ENCODE measurements around the gene ANKRD55.

ANKRD55 gene

DNA sequence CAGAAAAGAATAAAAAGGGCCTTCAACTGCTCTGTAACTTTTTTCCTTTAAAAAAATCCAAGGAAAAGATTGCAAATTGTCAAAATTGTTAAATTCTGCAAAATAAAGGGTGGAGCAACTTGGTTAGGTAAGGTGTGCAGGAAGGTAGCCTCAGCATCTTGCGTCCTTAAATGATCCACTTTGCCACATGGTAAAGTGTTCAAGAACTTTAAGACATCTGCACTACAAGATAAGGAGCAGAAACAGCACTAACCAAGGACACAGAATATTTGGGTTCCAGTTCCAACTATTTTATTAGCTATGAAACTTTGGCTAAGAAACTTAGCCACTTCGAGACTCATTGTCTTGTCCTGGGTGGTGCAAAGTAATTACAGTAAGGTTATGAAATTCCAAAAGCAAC is 53.7 kb downstream of the ANKRD55 start:
- Histone ChIP-seq H3K27me3 (ENCODE audit: low read depth, low read length) (no peaks in the 10 kb centered on the region), H3K9me3 (ENCODE audit: control insufficient read depth in 1 of 2, low read length in 2 of 2) (no peaks in the 10 kb centered on the region), H3K27ac (ENCODE audit: low read length) (no peak overlapping the region), H3K4me1 (ENCODE audit: control insufficient read depth in 1 of 2, insufficient read depth in 2 of 2, low read length in 2 of 2) (peaks cover 0 to 10% of the 10 kb centered on the region in 2 donors), H3K36me3 (ENCODE audit: control insufficient read depth in 1 of 2, insufficient read depth in 2 of 2, low read length in 2 of 2) (no peaks in the 10 kb centered on the region), H3K4me3 (ENCODE audit: low read depth in 1 of 2, low read length in 2 of 2) (no peak overlapping the region)

DNA sequence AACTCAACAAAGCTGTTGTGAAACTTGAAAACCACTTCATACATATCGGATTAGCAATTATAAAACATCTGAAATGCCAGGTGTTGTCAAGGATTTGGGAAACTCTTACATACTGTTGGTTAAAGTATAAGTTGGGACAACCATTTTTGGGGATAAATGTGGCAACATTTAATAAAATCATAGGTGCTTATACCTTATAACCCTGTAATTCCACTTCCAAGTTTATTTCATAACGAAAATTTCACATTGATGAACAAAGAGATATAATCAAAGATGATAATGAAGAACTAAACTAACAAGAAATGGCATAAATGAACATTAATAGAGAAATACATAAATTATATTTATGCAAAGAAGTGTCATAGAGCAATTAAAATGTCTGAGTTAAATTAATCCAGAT is 54.3 kb downstream of the ANKRD55 start:
- H3K36me3 ChIP-seq (ENCODE audit: control insufficient read depth in 1 of 2, insufficient read depth in 2 of 2, low read length in 2 of 2): no peaks in the 10 kb centered on the region
- H3K4me1 ChIP-seq (ENCODE audit: control insufficient read depth in 1 of 2, insufficient read depth in 2 of 2, low read length in 2 of 2): peaks cover 0 to 10% of the 10 kb centered on the region in 2 donors
- no peaks in the 10 kb centered on the region for H3K27me3 ChIP-seq (ENCODE audit: low read depth, low read length)
- no peak overlapping the region for H3K27ac ChIP-seq (ENCODE audit: low read length)
- no peaks in the 10 kb centered on the region for H3K9me3 ChIP-seq (ENCODE audit: control insufficient read depth in 1 of 2, low read length in 2 of 2)
- H3K4me3 ChIP-seq (ENCODE audit: low read depth in 1 of 2, low read length in 2 of 2): no peak overlapping the region

DNA sequence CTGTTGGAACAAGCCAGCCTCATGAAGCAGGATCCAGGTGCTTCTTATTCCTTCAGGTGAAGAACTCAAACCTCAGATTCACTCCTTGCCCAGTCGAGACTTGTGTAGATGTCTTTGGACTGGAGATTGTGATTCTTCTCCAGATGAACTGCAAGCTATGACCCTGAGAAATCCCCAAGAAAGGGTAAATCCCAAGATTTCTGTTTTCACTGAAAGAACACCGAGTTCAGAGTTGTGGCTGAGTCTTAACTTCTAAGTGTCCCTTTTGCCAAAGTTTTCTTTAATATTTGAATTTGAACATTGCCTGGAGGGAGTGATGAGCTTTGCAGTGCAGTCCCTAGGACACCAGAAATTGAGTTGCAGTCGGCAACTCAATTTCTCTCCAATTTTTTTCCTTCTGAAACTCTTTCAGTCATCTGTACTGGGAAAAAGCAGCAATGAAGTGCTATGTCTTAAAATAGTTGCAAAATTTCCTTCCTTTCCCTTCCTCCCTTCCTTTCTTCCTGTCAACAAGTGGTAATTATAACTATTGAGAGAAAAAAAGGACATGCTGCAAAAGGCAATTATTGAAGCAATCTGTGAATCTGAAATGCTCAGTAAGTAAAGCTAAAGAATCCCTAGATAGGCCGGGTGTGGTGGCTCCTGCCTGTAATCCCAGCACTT is 56.1 kb downstream of the ANKRD55 start:
- no peak overlapping the region for H3K27ac ChIP-seq (ENCODE audit: low read length)

DNA sequence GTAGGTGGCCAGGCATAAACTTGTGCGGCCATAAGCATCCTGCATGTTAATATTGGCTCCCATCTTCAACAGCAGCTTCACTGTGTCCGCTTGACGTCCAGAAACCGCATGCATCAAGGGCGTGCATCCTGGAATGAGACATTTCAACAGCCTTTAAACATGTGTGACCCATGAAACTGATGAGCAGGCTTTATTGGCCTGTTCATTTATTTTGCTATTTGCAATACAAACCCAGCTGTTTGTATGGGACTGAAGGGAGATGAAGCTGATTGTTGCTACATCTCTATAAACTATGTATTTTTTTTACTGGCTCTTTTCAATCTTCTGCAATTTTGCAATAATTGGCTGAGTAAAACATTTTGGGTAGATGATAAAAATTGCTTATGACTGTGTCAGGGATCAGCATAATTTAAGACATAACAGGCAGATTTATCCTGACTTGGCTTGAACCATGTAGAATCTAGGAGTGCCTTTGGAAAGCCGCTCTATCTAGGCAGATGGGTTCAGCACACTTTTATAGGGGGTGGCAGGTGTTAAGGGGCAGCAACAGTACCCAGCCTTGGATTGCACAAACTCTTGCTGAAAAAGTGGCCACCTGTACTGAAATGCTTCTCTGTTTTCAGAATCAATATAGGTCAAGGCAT is 56.9 kb downstream of the ANKRD55 start:
- Histone ChIP-seq H3K36me3 (ENCODE audit: control insufficient read depth in 1 of 2, insufficient read depth in 2 of 2, low read length in 2 of 2) (no peaks in the 10 kb centered on the region), H3K27ac (ENCODE audit: low read length) (no peak overlapping the region), H3K4me3 (ENCODE audit: low read depth in 1 of 2, low read length in 2 of 2) (no peak overlapping the region), H3K9me3 (ENCODE audit: control insufficient read depth in 1 of 2, low read length in 2 of 2) (no peaks in the 10 kb centered on the region), H3K27me3 (ENCODE audit: low read depth, low read length) (no peaks in the 10 kb centered on the region), H3K4me1 (ENCODE audit: control insufficient read depth in 1 of 2, insufficient read depth in 2 of 2, low read length in 2 of 2) (peaks cover 0 to 10% of the 10 kb centered on the region in 2 donors)

More for the DNA sequence above, 56.1 kb downstream of the ANKRD55 start:
- Histone ChIP-seq H3K27me3 (ENCODE audit: low read depth, low read length) (no peaks in the 10 kb centered on the region), H3K4me1 (ENCODE audit: control insufficient read depth in 1 of 2, insufficient read depth in 2 of 2, low read length in 2 of 2) (peaks cover 0 to 10% of the 10 kb centered on the region in 2 donors), H3K4me3 (ENCODE audit: low read depth in 1 of 2, low read length in 2 of 2) (no peak overlapping the region), H3K9me3 (ENCODE audit: control insufficient read depth in 1 of 2, low read length in 2 of 2) (no peaks in the 10 kb centered on the region), H3K36me3 (ENCODE audit: control insufficient read depth in 1 of 2, insufficient read depth in 2 of 2, low read length in 2 of 2) (no peaks in the 10 kb centered on the region)

DNA sequence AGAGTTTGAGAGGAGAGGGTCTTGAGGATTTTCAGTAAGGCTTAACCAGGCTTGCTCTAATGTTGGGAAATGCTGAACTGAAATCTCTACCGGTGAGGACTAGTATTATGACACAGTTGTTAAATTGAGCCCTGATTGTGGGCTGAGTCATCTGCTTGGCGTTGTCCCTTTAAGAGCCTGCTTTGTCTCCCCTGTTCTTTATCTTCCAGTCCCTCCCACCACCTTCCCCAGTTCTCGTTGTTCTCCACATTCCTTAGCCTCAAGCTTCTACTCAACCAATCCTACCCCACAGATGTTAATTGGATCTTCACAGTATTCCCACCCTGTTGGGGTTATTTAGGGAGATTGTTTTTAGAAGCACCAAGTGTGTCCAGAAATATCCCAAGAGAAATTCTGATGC is 57.6 kb downstream of the ANKRD55 start:
- Histone ChIP-seq H3K36me3 (ENCODE audit: control insufficient read depth in 1 of 2, insufficient read depth in 2 of 2, low read length in 2 of 2) (no peaks in the 10 kb centered on the region), H3K27ac (ENCODE audit: low read length) (no peak overlapping the region), H3K4me1 (ENCODE audit: control insufficient read depth in 1 of 2, insufficient read depth in 2 of 2, low read length in 2 of 2) (peaks cover 0 to 10% of the 10 kb centered on the region in 2 donors), H3K9me3 (ENCODE audit: control insufficient read depth in 1 of 2, low read length in 2 of 2) (no peaks in the 10 kb centered on the region), H3K4me3 (ENCODE audit: low read depth in 1 of 2, low read length in 2 of 2) (no peak overlapping the region), H3K27me3 (ENCODE audit: low read depth, low read length) (no peaks in the 10 kb centered on the region)

GRCh38 chr5:56175021-56175420 is 58.1 kb downstream of the ANKRD55 start:
- no peaks in the 10 kb centered on the region for H3K9me3 ChIP-seq (ENCODE audit: control insufficient read depth in 1 of 2, low read length in 2 of 2)
- H3K27me3 ChIP-seq (ENCODE audit: low read depth, low read length): no peaks in the 10 kb centered on the region
- H3K4me3 ChIP-seq (ENCODE audit: low read depth in 1 of 2, low read length in 2 of 2): no peak overlapping the region
- no peak overlapping the region for H3K27ac ChIP-seq (ENCODE audit: low read length)
- H3K4me1 ChIP-seq (ENCODE audit: control insufficient read depth in 1 of 2, insufficient read depth in 2 of 2, low read length in 2 of 2): peaks cover 0 to 10% of the 10 kb centered on the region in 2 donors
- no peaks in the 10 kb centered on the region for H3K36me3 ChIP-seq (ENCODE audit: control insufficient read depth in 1 of 2, insufficient read depth in 2 of 2, low read length in 2 of 2)

- H3K27ac ChIP-seq (ENCODE audit: low read length): peak overlapping the region; percentile 58
- peaks cover 0 to 5% of the 10 kb centered on the region in 2 donors for H3K4me1 ChIP-seq (ENCODE audit: control insufficient read depth in 1 of 2, insufficient read depth in 2 of 2, low read length in 2 of 2)
- no peak overlapping the region for H3K4me3 ChIP-seq (ENCODE audit: low read depth in 1 of 2, low read length in 2 of 2)
- H3K36me3 ChIP-seq (ENCODE audit: control insufficient read depth in 1 of 2, insufficient read depth in 2 of 2, low read length in 2 of 2): no peaks in the 10 kb centered on the region
- no peaks in the 10 kb centered on the region for H3K27me3 ChIP-seq (ENCODE audit: low read depth, low read length)
- no peaks in the 10 kb centered on the region for H3K9me3 ChIP-seq (ENCODE audit: control insufficient read depth in 1 of 2, low read length in 2 of 2)
Measured at GRCh38 chr5:56172241-56172640, 60.9 kb downstream of the ANKRD55 start.

DNA sequence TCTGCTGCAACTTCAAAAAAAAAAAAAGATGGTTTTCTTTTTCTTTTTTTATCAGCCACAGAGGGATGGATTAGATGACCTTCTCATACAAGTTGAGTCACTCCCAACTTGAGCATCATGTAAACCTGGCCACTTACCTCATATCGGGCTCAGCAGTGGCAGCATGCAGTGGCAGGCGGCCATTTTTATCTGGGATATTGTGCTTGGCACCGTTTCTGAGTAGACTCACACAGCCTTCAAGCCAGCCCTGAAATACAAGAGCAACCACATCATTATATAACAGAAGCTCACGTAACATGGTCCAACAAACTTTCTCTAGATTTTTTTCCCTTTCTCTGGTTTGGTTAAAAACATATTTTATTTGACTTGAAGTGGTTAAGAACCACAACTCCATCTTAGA is 62.6 kb downstream of the ANKRD55 start:
- Histone ChIP-seq H3K4me1 (ENCODE audit: control insufficient read depth in 1 of 2, insufficient read depth in 2 of 2, low read length in 2 of 2) (no peaks in the 10 kb centered on the region), H3K36me3 (ENCODE audit: control insufficient read depth in 1 of 2, insufficient read depth in 2 of 2, low read length in 2 of 2) (no peaks in the 10 kb centered on the region), H3K4me3 (ENCODE audit: low read depth in 1 of 2, low read length in 2 of 2) (no peak overlapping the region), H3K27me3 (ENCODE audit: low read depth, low read length) (no peaks in the 10 kb centered on the region), H3K9me3 (ENCODE audit: control insufficient read depth in 1 of 2, low read length in 2 of 2) (no peaks in the 10 kb centered on the region), H3K27ac (ENCODE audit: low read length) (no peak overlapping the region)

DNA sequence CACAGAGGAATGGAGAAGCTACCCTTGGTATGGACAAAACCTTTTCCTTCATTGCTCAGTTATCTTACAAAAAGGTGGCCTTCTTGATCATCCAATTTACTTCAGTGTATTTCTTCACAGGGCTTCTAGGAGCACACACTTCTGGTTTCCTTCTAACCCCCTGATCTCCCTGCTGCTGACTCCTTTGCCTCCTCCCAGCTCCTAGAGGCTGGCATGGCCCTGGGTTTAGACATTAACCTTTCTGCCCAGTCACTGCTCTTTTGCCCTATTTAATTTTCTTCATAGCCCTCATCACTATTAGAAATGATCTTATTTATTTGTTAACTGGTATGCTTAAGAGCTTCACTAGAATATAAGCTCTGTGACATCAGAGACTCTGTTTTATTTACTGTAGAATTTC is 63.2 kb downstream of the ANKRD55 start:
- no peaks in the 10 kb centered on the region for H3K27me3 ChIP-seq (ENCODE audit: low read depth, low read length)
- no peaks in the 10 kb centered on the region for H3K9me3 ChIP-seq (ENCODE audit: control insufficient read depth in 1 of 2, low read length in 2 of 2)
- no peak overlapping the region for H3K27ac ChIP-seq (ENCODE audit: low read length)
- no peak overlapping the region for H3K4me3 ChIP-seq (ENCODE audit: low read depth in 1 of 2, low read length in 2 of 2)
- H3K4me1 ChIP-seq (ENCODE audit: control insufficient read depth in 1 of 2, insufficient read depth in 2 of 2, low read length in 2 of 2): no peaks in the 10 kb centered on the region
- H3K36me3 ChIP-seq (ENCODE audit: control insufficient read depth in 1 of 2, insufficient read depth in 2 of 2, low read length in 2 of 2): no peaks in the 10 kb centered on the region

DNA sequence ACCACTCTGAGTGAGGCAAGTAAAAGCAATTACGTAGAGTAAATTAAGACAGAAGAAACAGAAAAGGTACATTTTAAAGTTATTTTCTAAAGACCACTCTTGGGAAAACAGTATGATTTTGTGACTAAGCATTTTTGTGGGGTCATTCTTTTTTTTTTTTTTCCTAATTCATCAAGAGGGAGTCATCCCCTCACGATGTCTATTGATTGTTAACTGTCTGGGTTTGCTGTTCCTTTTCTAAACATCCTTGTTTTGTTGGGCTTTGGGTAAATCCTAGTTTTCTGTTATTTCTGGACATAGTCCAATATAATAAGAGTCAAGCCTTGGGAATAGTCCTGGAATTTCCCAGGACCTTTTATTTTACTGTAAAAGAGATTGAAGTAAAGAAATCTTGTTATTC is 63.8 kb downstream of the ANKRD55 start:
- Histone ChIP-seq H3K9me3 (ENCODE audit: control insufficient read depth in 1 of 2, low read length in 2 of 2) (no peaks in the 10 kb centered on the region), H3K36me3 (ENCODE audit: control insufficient read depth in 1 of 2, insufficient read depth in 2 of 2, low read length in 2 of 2) (no peaks in the 10 kb centered on the region), H3K27ac (ENCODE audit: low read length) (no peak overlapping the region), H3K4me1 (ENCODE audit: control insufficient read depth in 1 of 2, insufficient read depth in 2 of 2, low read length in 2 of 2) (peaks cover 0 to under 1% of the 10 kb centered on the region in 2 donors), H3K4me3 (ENCODE audit: low read depth in 1 of 2, low read length in 2 of 2) (no peak overlapping the region), H3K27me3 (ENCODE audit: low read depth, low read length) (no peaks in the 10 kb centered on the region)

- Histone ChIP-seq H3K4me1 (ENCODE audit: control insufficient read depth in 1 of 2, insufficient read depth in 2 of 2, low read length in 2 of 2) (peaks cover 0 to 3% of the 10 kb centered on the region in 2 donors), H3K9me3 (ENCODE audit: control insufficient read depth in 1 of 2, low read length in 2 of 2) (no peaks in the 10 kb centered on the region), H3K27me3 (ENCODE audit: low read depth, low read length) (no peaks in the 10 kb centered on the region), H3K4me3 (ENCODE audit: low read depth in 1 of 2, low read length in 2 of 2) (peak overlapping the region in 1 of 2 donors; percentile 2), H3K36me3 (ENCODE audit: control insufficient read depth in 1 of 2, insufficient read depth in 2 of 2, low read length in 2 of 2) (no peaks in the 10 kb centered on the region), H3K27ac (ENCODE audit: low read length) (no peak overlapping the region)
Measured at GRCh38 chr5:56168066-56168478, 65.1 kb downstream of the ANKRD55 start.

DNA sequence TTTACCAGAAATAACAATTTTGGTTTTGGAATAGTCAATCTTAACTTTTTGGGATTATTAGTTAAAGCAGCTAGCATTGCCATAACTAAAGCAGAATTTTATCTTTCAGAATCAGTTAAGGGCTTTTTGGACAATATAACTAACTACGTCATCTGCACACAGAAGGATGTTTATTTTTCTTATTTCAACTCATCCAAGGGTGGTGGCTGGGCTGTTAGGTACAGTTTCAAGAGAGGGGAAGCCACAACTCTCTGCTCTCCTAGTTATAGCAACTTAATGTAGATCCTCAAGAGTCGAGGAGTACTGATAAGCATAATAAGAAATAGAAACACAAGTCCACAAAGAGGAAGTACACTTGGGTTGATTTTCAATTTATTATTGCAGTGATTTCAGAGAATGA is 65.6 kb downstream of the ANKRD55 start:
- no peaks in the 10 kb centered on the region for H3K27me3 ChIP-seq (ENCODE audit: low read depth, low read length)
- no peak overlapping the region for H3K27ac ChIP-seq (ENCODE audit: low read length)
- no peaks in the 10 kb centered on the region for H3K9me3 ChIP-seq (ENCODE audit: control insufficient read depth in 1 of 2, low read length in 2 of 2)
- no peaks in the 10 kb centered on the region for H3K36me3 ChIP-seq (ENCODE audit: control insufficient read depth in 1 of 2, insufficient read depth in 2 of 2, low read length in 2 of 2)
- peaks cover 0 to 3% of the 10 kb centered on the region in 2 donors for H3K4me1 ChIP-seq (ENCODE audit: control insufficient read depth in 1 of 2, insufficient read depth in 2 of 2, low read length in 2 of 2)
- H3K4me3 ChIP-seq (ENCODE audit: low read depth in 1 of 2, low read length in 2 of 2): peak overlapping the region in 1 of 2 donors; percentile 2

Measured in muscle layer of duodenum (tissue), 2 donors.